Lower leg skin (tissue), 3 donors: ENCODE measurements around the gene ARIH2.

ENCODE experiments used
- CTCF ChIP-seq, 3 donors: fragments of 450-650 bp; IDR thresholded peaks; one replicate each; pipeline ENCODE4 v1.5.1; 2016; ENCODE audit warnings: antibody characterized with exemption in 3 of 3, mild to moderate bottlenecking in 3 of 3, moderate library complexity in 2 of 3
- POLR2A ChIP-seq, 2 donors: fragments of 450-650 bp; IDR thresholded peaks; one replicate each; pipeline ENCODE4 v1.6.1; 2016 to 2017; ENCODE audit warnings: antibody characterized with exemption in 2 of 2, mild to moderate bottlenecking in 1 of 2, moderate library complexity in 1 of 2

GRCh38 chr3:48881652-48882114, 37.0 kb upstream of the ARIH2 start:
- TF ChIP-seq CTCF (IDR thresholded peaks at IDR 0.05) (no peak), POLR2A (IDR thresholded peaks at IDR 0.05) (no peak)
